NCI-H446 treated with DMSO at 0.1 percent for 48 hours (cell line): ENCODE data around the gene ZNF775.

Experiments
- DNase-seq: peaks from one replicate; lab custom pipeline; 2025; lab: John Stamatoyannopoulos, UW

Gene ZNF775

GRCh38 chr7:150368884-150369747 is 10.0 kb upstream of the ZNF775 start:
- DNase-seq = no peak

GRCh38 chr7:150369748-150370501 is 9.2 kb upstream of the ZNF775 start:
- DNase-seq = no peak

- no peak for DNase-seq
These were observed 8.5 kb upstream of the ZNF775 start for GRCh38 chr7:150370612-150371071.

GRCh38 chr7:150371131-150371995 is 7.8 kb upstream of the ZNF775 start:
- no peak for DNase-seq

- DNase-seq = no peak
These were observed 7.2 kb upstream of the ZNF775 start for GRCh38 chr7:150371996-150372270.

- DNase-seq = no peak
These were observed 6.7 kb upstream of the ZNF775 start for GRCh38 chr7:150372271-150373048.

- no peak for DNase-seq
These were observed 5.9 kb upstream of the ZNF775 start for GRCh38 chr7:150373049-150373801.

- no peak for DNase-seq
These were observed 5.1 kb upstream of the ZNF775 start for GRCh38 chr7:150374026-150374425.

- DNase-seq = no peak
These were observed 4.7 kb upstream of the ZNF775 start for GRCh38 chr7:150374472-150374871.

GRCh38 chr7:150375662-150376521 is 3.2 kb upstream of the ZNF775 start:
- no peak for DNase-seq

GRCh38 chr7:150376560-150376959 is 2.6 kb upstream of the ZNF775 start:
- no peak for DNase-seq

GRCh38 chr7:150377196-150377595 is 1.9 kb upstream of the ZNF775 start:
- no peak for DNase-seq

GRCh38 chr7:150377635-150378034 is 1.5 kb upstream of the ZNF775 start:
- DNase-seq = no peak

- no peak for DNase-seq
These were observed 846 bp upstream of the ZNF775 start for GRCh38 chr7:150378115-150378852.

GRCh38 chr7:150379441-150380379 is 580 bp downstream of the ZNF775 start:
- no peak for DNase-seq

- DNase-seq = no peak
These were observed 1.3 kb downstream of the ZNF775 start for GRCh38 chr7:150380463-150380862.

- DNase-seq = no peak
These were observed 2.0 kb downstream of the ZNF775 start for GRCh38 chr7:150381096-150381495.

- no peak for DNase-seq
These were observed 2.6 kb downstream of the ZNF775 start for GRCh38 chr7:150381785-150382122.
